ENCODE results near the gene CCDC141.

GRCh38 chr2:178905261-178905660 lies 144.7 kb downstream of the CCDC141 start:
- TF ChIP-seq CTCF (IDR thresholded peaks at IDR 0.05) (no peak), POLR2AphosphoS5 (IDR thresholded peaks at IDR 0.05) (no peak)
